Tibial artery (tissue), 4 donors: ENCODE data around the gene MRPL40.

Experiments
- DNase-seq, 2 donors: peaks; one replicate each; pipeline ENCODE4 v3.0.0-alpha.2; 2019
- H3K27ac ChIP-seq, 2 donors: fragments of 200-600 bp; sonication (generic) in 1 of 2; 1 replicate in 1 of 2; 2 replicates in 1 of 2; pipeline ENCODE4 v1.5.1; 2018 to 2019; ENCODE audit warnings: mild to moderate bottlenecking in 1 of 2
- H3K27me3 ChIP-seq, 2 donors: fragments of 200-600 bp; sonication (generic) in 1 of 2; one replicate each; pipeline versions ENCODE4 v1.5.1 to v1.6.0; 2016 to 2019
- H3K36me3 ChIP-seq, 3 donors: fragments of 200-600 bp; sonication (generic) in 2 of 3; one replicate each; pipeline ENCODE4 v1.5.1; 2016 to 2019; ENCODE audit warnings: mild to moderate bottlenecking in 2 of 3
- H3K4me1 ChIP-seq, 4 donors: fragments of 200-600 bp; sonication (generic) in 2 of 4; 1 replicate in 3 of 4; 2 replicates in 1 of 4; pipeline ENCODE4 v1.5.1; 2016 to 2019
- H3K4me3 ChIP-seq, 2 donors: fragments of 200-600 bp; sonication (generic) in 1 of 2; 1 replicate in 1 of 2; 2 replicates in 1 of 2; pipeline ENCODE4 v1.5.1; 2018 to 2019; ENCODE audit warnings: mild to moderate bottlenecking in 2 of 2
- H3K9me3 ChIP-seq, 3 donors: fragments of 200-600 bp; sonication (generic) in 1 of 3; one replicate each; pipeline ENCODE4 v1.5.1; 2016 to 2019
- intact Hi-C: fragments of 100-400 bp; cut with DNase I; formaldehyde crosslinking; loops from one replicate; pipeline ENCODE4 v1.15.0; 2023; ENCODE audit warnings: low total_unique reads
- TF ChIP-seq, protein P1 (sequence below), 2 experiments: fragments of 200-600 bp in 1 of 2; fragments of 450-650 bp in 1 of 2; IDR thresholded peaks; one replicate each; pipeline ENCODE4 v1.5.1; 2017 to 2019; ENCODE audit warnings: antibody characterized with exemption in 2 of 2, mild to moderate bottlenecking in 1 of 2, moderate library complexity in 1 of 2

MRPL40 gene

GRCh38 chr22:19401483-19401882 is 30.9 kb upstream of the MRPL40 start:
- Histone ChIP-seq H3K4me3 (no peak overlapping the region), H3K4me1 (no peaks in the 10 kb centered on the region), H3K27ac (no peak overlapping the region), H3K27me3 (no peaks in the 10 kb centered on the region), H3K9me3 (no peaks in the 10 kb centered on the region), H3K36me3 (peaks cover 32 to 72% (median 67%) of the 10 kb centered on the region in 3 donors)
- no peak for DNase-seq
- TF ChIP-seq, protein P1, sequence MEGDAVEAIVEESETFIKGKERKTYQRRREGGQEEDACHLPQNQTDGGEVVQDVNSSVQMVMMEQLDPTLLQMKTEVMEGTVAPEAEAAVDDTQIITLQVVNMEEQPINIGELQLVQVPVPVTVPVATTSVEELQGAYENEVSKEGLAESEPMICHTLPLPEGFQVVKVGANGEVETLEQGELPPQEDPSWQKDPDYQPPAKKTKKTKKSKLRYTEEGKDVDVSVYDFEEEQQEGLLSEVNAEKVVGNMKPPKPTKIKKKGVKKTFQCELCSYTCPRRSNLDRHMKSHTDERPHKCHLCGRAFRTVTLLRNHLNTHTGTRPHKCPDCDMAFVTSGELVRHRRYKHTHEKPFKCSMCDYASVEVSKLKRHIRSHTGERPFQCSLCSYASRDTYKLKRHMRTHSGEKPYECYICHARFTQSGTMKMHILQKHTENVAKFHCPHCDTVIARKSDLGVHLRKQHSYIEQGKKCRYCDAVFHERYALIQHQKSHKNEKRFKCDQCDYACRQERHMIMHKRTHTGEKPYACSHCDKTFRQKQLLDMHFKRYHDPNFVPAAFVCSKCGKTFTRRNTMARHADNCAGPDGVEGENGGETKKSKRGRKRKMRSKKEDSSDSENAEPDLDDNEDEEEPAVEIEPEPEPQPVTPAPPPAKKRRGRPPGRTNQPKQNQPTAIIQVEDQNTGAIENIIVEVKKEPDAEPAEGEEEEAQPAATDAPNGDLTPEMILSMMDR (IDR thresholded peaks at IDR 0.05), result no peak
- intact Hi-C loops, result no loop called here

DNA sequence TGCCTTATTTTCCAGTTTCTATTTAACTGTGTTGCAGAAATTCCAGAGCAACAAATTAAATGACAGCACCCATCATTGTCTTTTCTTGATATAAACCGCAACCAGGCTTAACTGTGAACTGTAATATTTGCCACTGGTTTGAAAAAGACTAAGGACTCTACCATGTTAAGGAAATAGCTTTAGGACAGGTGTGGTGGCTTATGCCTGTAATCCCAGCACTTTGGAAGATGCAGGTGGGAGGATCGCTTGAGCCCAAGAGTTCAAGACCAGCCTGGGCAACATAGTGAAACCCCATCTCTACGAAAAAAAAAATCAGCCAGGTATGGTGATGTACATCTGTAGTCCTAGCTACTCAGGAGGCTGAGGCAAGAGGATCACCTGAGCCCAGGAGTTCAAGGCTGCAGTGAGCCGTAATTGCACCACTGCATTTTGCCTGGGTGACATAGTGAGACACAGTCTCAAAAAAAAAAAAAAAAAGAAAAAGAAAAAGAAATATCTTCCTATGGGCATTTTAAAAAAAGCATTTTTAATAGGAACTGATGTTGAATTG is 29.6 kb upstream of the MRPL40 start:
- no peak for DNase-seq
- Histone ChIP-seq H3K4me1 (no peaks in the 10 kb centered on the region), H3K27ac (no peak overlapping the region), H3K4me3 (no peak overlapping the region), H3K9me3 (no peaks in the 10 kb centered on the region), H3K36me3 (peaks cover 31 to 70% (median 67%) of the 10 kb centered on the region in 3 donors), H3K27me3 (no peaks in the 10 kb centered on the region)
- TF ChIP-seq, protein P1 (IDR thresholded peaks at IDR 0.05), result no peak
- intact Hi-C loops, result no loop called here

DNA sequence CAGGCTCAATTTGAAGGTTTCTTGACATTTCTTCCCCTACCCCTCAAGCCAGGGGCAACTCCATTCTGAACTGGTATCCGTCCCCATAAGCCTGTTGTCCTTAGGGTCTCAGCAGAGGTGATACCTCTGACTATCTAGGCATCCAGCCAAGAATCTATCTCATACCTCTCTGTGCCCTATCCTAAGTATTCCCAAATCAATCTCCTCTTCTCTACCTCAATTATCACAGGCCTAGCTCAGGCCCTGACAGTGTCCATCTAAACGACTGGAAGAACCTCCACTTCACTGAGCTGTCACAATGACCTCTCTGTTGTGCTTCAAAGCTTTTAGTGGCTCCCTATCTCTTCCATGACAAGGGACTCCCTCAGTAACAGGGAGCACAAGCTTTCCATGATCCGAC is 27.7 kb upstream of the MRPL40 start:
- intact Hi-C loops, result no loop called here
- Histone ChIP-seq H3K4me1 (no peaks in the 10 kb centered on the region), H3K27ac (no peak overlapping the region), H3K9me3 (no peaks in the 10 kb centered on the region), H3K4me3 (no peak overlapping the region), H3K36me3 (peaks cover 40 to 69% (median 66%) of the 10 kb centered on the region in 3 donors), H3K27me3 (no peaks in the 10 kb centered on the region)
- TF ChIP-seq, protein P1 (IDR thresholded peaks at IDR 0.05), result no peak
- DNase-seq, result no peak

DNA sequence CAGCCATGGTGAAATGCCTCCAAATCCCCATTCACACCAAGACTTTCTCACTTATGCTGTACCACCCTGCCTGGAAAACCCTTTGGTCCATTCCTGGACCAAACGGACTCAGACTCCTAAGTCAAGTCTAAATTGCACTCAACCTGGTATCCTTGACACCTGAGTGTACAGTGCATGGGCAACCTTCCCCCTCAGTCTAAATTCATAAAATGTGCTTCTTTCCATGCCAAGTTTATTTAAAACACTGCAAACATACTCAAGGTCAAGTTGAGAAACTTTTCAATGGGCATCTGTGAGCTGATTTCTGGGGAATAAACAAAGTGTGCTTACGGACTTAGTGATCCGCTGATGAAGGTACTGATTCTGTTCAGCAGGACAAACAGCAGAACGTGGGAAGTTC is 27.2 kb upstream of the MRPL40 start:
- peaks cover 40 to 69% (median 66%) of the 10 kb centered on the region in 3 donors for H3K36me3 ChIP-seq
- no peak overlapping the region for H3K4me3 ChIP-seq

GRCh38 chr22:19405652-19406051 is 26.7 kb upstream of the MRPL40 start:
- Histone ChIP-seq H3K36me3 (peaks cover 40 to 65% (median 63%) of the 10 kb centered on the region in 3 donors), H3K4me1 (no peaks in the 10 kb centered on the region), H3K27ac (no peak overlapping the region), H3K27me3 (no peaks in the 10 kb centered on the region), H3K9me3 (no peaks in the 10 kb centered on the region), H3K4me3 (no peak overlapping the region)
- DNase-seq, result no peak
- intact Hi-C loops, result no loop called here
- TF ChIP-seq, protein P1 (IDR thresholded peaks at IDR 0.05), result no peak

More for the DNA sequence above, 27.2 kb upstream of the MRPL40 start:
- no peak for DNase-seq
- no peaks in the 10 kb centered on the region for H3K4me1 ChIP-seq
- H3K9me3 ChIP-seq, result no peaks in the 10 kb centered on the region
- TF ChIP-seq, protein P1 (IDR thresholded peaks at IDR 0.05), result no peak
- H3K27me3 ChIP-seq, result no peaks in the 10 kb centered on the region
- intact Hi-C loops, result no loop called here
- H3K27ac ChIP-seq, result no peak overlapping the region
